GM20431 (cell line): Measurements from ENCODE around the gene PARG.
"Not testable (repeated sequence)": the region's sequence is repeated elsewhere in the genome, so short reads cannot be mapped to it uniquely, and the experiment has no call there.

ENCODE experiments used
- in situ Hi-C: fragments of 300-500 bp; cut with MseI, MboI; formaldehyde crosslinking; loops from one replicate; pipeline ENCODE4 v1.15.0; 2020; ENCODE audit warnings: low sequenced_read_pairs; ENCODE audit not compliant: unreplicated experiment

The PARG gene

DNA sequence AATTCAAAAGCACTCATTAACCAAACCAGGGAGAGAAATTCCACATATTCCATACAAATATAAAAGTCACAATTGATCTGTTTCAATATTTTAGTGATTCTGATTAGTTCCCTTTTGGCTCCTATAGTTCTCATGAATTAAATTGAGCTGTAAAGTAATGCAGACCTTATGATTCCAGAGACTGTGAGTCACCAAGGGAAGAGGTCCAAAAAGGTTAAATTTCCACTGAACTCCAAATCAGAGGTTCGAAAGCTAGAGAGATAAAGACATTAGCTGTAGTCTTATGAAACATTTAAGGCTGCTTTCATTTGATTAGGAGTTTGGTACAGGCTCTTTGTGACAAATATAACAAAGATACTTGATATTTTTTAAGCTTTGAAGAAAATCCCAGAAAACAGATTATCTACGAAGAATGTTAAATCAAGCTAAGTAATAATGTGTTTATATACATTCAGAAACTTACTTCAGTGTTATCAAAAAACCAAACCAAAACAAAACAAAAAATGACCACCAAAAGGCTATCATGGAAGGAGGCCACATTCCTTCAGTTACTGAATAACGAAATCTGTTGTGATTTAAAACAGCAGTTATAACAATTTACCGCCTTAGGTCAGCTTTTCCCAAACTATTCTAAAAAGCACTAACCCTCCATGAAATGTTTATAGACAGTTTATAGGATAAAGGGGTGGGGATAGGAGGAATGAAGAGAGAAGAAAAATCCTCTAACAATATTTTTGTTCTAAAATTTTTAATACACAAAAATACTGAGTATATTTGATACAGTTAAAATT is 33.3 kb downstream of the PARG start:
- in situ Hi-C loops: not testable (repeated sequence)

- in situ Hi-C loops: not testable (repeated sequence)
Measured at GRCh38 chr10:49903829-49904228, 38.0 kb downstream of the PARG start.

DNA sequence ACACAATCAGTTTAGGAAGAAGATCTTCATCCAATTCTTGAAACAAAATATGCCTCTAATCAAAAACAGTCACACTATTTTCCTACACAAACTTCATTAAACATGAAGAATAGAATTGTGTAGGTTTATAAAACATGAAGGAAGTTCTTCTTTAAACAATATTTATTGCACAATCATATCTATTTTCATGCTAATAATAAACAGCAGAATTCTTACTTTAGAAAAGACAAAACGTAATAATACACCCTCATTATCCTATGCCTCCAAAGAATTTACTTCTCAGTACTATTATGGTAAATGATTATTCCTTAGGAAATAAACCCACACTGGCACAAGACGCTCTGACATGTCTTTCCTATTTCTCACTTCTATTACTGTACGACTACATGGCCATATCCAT is 41.4 kb downstream of the PARG start:
- in situ Hi-C loops: not testable (repeated sequence)

- in situ Hi-C loops: not testable (repeated sequence)
Measured at GRCh38 chr10:49899999-49900398, 41.8 kb downstream of the PARG start.

DNA sequence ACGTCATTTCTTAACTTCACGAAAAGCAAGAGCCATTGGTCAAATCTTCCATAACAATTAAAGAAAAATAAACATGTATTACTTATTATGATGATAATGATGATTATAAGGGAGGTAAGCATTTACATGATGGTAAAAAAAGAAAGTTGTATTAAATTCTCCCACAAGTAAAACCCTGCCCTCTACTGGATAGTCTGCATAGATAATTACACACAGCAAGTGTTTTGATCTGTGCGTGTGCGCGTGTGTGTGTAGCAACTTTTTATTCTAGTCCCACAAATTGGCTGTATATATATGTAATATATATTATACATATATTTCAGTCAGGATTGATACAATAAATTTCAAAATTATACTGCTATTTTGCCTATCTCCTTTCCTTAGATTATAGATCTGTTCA is 51.8 kb downstream of the PARG start:
- in situ Hi-C loops: not testable (repeated sequence)

GRCh38 chr10:49884739-49885331 is 57.0 kb downstream of the PARG start:
- in situ Hi-C loops: not testable (repeated sequence)

GRCh38 chr10:49883852-49884251 is 58.0 kb downstream of the PARG start:
- in situ Hi-C loops: not testable (repeated sequence)

- in situ Hi-C loops: not testable (repeated sequence)
Measured at GRCh38 chr10:49882327-49882726, 59.5 kb downstream of the PARG start.

GRCh38 chr10:49872740-49873139 is 69.1 kb downstream of the PARG start:
- in situ Hi-C loops: not testable (repeated sequence)

- in situ Hi-C loops: not testable (repeated sequence)
Measured at GRCh38 chr10:49871462-49871861, 70.4 kb downstream of the PARG start.

GRCh38 chr10:49859933-49860332 is 81.9 kb downstream of the PARG start:
- in situ Hi-C loops: not testable (repeated sequence)

DNA sequence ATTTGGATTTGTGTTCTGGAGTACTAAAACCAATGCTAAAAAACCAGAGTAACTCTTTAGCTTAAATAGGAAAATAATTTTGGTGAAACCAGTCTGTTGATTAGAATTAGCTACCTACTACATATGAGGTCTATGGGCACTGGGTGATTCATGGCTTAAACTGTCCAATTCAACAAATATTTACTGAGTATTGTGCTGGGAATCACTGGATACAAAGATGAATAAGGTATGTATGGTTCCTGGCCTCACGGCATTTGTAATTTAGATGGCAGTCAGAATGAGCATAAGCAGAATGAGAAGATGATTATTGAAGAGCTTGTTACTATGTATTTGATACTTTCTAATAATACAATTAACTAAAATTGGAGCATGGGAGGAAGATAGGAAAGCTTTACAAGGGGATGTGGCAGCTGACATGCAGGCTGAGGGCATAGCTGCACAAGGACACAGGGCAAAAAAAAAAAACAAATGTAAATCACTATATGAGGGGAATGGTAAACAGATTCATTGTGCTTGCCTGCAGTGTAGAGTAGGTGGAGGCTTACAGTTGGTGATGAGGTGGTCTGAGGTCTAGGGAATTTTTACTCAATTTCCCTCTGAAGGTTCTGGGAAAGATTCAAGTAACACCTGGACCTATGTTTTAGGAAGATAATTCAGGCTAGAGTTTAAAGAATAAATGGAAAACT is 83.0 kb downstream of the PARG start:
- in situ Hi-C loops: not testable (repeated sequence)

DNA sequence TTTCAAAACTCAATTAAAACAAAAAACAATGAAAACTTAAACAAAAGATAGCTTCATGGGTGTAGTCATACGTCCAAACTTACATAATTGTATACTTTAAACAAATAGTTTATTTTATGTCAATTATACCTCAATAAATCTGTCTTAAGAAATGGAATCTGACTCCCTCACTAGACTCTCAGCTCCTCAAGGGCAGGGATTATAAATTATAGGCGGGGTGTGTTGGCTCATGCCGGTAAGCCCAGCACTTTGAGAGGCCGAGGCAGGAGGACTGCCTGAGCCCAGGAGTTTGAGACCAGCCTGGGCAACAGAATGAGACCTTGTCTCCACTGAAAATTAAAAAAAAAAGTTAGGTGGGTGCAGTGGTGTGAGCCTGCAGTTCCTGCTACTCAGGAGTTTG is 92.3 kb downstream of the PARG start:
- in situ Hi-C loops: not testable (repeated sequence)

GRCh38 chr10:49844775-49845595 is 96.8 kb downstream of the PARG start:
- in situ Hi-C loops: no loop called here

DNA sequence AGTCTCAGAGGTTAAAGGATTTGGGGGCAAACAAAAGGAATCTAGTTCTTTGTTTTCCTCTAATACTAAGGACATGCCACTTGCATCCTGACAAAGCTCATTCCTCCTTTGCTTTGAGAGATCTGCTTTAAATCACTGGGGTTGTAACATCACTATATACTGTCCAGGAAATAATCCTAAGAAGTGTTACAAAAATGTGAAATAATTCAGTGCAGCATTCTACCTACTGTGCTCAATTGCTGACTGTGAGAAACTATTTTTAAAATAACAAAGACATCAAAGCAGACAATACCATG is 99.5 kb downstream of the PARG start:
- in situ Hi-C loops: not testable (repeated sequence)

- in situ Hi-C loops: no loop called here
Measured at GRCh38 chr10:49841615-49842332, 100.1 kb downstream of the PARG start.

DNA sequence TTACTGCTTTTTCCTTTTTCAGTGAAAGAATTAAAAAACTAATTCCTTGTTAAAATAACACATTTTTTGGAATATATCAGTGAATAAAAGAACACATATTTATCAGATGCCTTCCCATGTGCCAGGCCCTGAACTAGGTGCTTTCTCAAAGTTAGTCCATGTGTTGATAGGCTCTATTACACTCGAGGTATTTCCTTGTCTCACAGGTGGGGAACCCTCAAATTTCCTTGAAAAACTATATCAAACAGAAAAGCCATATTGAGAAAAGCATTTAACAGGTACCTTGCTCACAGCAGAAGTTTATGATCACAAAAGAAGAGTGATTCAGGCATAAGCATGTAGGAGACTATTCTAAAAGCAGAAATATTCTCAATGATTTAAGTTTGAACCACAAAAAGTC is 104.1 kb downstream of the PARG start:
- in situ Hi-C loops: no loop called here

DNA sequence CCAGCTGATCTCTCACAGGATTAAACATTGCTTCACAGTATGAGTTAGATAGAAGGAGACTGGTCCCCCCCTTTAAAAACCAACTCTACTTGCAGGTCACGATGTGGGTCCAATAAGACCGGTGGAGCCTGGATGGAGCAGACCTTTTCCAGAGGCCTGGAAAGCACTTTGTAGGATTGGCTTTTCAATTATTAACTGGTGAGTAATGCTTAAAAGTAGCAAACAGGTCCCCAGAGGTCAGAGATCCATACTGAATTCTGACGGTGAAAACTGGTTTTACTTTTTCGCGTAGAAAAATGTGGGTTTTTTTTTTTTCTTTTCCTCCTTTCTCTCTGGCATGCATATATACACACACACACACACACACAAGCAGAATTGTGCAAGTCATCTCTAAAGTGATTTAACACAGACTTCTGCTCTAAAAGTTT is 104.8 kb downstream of the PARG start:
- in situ Hi-C loops: no loop called here

DNA sequence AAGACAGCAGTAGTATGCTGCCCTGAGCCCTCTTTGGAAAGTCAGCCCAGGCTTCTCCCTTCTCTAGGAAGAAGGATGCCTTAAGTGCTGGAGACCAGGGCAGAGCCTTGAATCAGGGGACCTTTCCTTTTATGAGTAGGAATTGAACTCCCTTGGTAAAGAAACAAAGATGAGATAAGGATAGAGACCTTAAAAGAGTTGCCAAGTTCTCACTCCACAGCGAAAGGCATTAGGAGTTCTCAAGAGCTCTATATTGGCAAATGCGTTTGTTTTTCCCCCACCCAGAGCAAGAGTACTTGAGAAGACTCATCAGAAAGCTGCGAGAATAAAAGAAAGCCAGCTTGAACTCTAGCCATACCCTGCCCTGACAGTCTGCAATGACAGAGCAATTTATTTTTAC is 106.9 kb downstream of the PARG start:
- in situ Hi-C loops: no loop called here

GRCh38 chr10:49834201-49834600 is 107.6 kb downstream of the PARG start:
- in situ Hi-C loops: no loop called here
